Measurements from ENCODE around the gene B4GALT3.

- TF ChIP-seq EZH2 (IDR thresholded peaks at IDR 0.05; ENCODE audit: borderline replicate concordance, low read depth, low read length, severe bottlenecking) (no peak), CTCF (IDR thresholded peaks at IDR 0.05; ENCODE audit: extremely low read depth in 1 of 2, insufficient read depth in 1 of 2, low read depth in 1 of 2, low read length in 2 of 2) (peak; percentile 1 to 4), GATA2 (IDR thresholded peaks at IDR 0.05; ENCODE audit: insufficient read depth, insufficient read length, low read depth, low read length) (no peak), FOS (IDR thresholded peaks at IDR 0.05; ENCODE audit: borderline replicate concordance, insufficient read depth, low read length) (peak; percentile 64), POLR2A (IDR thresholded peaks at IDR 0.05; ENCODE audit: low read depth, low read length) (no peak), POLR2AphosphoS5 (IDR thresholded peaks at IDR 0.05; ENCODE audit: insufficient read depth, low read depth, low read length) (peak; percentile 23), MAX (IDR thresholded peaks at IDR 0.05; ENCODE audit: insufficient read depth, insufficient read length) (no peak)
Observed at GRCh38 chr1:161132410-161133219, 44.7 kb downstream of the B4GALT3 start, which contains the start of gene DEDD.
